Tibial nerve (tissue), 4 donors: Measurements from ENCODE around the gene CD82. TPM values are rescaled to one million over a fixed set of nuclear protein-coding genes. Genes with fewer than 3 reads are reported as not detected.

Experiments
- DNase-seq, 2 donors: peaks; one replicate each; pipeline ENCODE4 v3.0.0-alpha.2; 2019; ENCODE audit warnings: low spot score in 2 of 2
- H3K27ac ChIP-seq, 4 donors: fragments of 200-600 bp; sonication (generic) in 3 of 4; one replicate each; pipeline ENCODE4 v1.5.1; 2017 to 2019; ENCODE audit warnings: mild to moderate bottlenecking in 1 of 4
- H3K27me3 ChIP-seq, 2 donors: fragments of 200-600 bp; sonication (generic) in 1 of 2; one replicate each; pipeline versions ENCODE4 v1.5.1 to v1.6.0; 2017 to 2019
- H3K36me3 ChIP-seq, 3 donors: fragments of 200-600 bp; sonication (generic); one replicate each; pipeline ENCODE4 v1.5.1; 2018 to 2019
- H3K4me1 ChIP-seq, 4 donors: fragments of 200-600 bp; sonication (generic) in 3 of 4; one replicate each; pipeline ENCODE4 v1.5.1; 2017 to 2019
- H3K4me3 ChIP-seq, 4 donors: fragments of 200-600 bp; sonication (generic) in 3 of 4; one replicate each; pipeline ENCODE4 v1.5.1; 2017 to 2019; ENCODE audit warnings: mild to moderate bottlenecking in 1 of 4, moderate library complexity in 1 of 4
- H3K9me3 ChIP-seq, 4 donors: fragments of 200-600 bp; sonication (generic) in 3 of 4; one replicate each; pipeline ENCODE4 v1.5.1; 2017 to 2019
- EP300 ChIP-seq, 2 donors: sonication (generic); formaldehyde crosslinking; IDR thresholded peaks; one replicate each; pipeline ENCODE4 v1.6.1; 2017; ENCODE audit warnings: antibody characterized with exemption in 2 of 2, mild to moderate bottlenecking in 1 of 2
- POLR2A ChIP-seq, 2 donors: fragments of 450-650 bp; IDR thresholded peaks; one replicate each; pipeline ENCODE4 v1.6.1; 2017; ENCODE audit warnings: antibody characterized with exemption in 2 of 2, mild to moderate bottlenecking in 2 of 2, moderate library complexity in 2 of 2
- WGBS, 2 donors: methylation state at CpG; one replicate each; pipeline ENCODE4 v1.1.5; 2018; 5-methylcytosine and 5-hydroxymethylcytosine counted together
- total RNA-seq, 4 donors: library from RNA; depleted of rRNA; stranded (reverse); fragments of >200 nt; gene quantifications; one replicate each; pipeline ENCODE4 v1.1.0, GENCODE V29; 2016
- TF ChIP-seq, protein P1 (sequence below), 5 experiments: fragments of 200-600 bp in 3 of 5; fragments of 450-650 bp in 2 of 5; sonication (generic) in 3 of 5; IDR thresholded peaks; one replicate each; pipeline ENCODE4 v1.5.1; 2016 to 2019; ENCODE audit warnings: antibody characterized with exemption in 5 of 5, mild to moderate bottlenecking in 3 of 5, moderate library complexity in 2 of 5

The CD82 gene
- total RNA-seq, 4 donors from 2014 or later = 27.9 to 49.4 (median 43.4) TPM

DNA sequence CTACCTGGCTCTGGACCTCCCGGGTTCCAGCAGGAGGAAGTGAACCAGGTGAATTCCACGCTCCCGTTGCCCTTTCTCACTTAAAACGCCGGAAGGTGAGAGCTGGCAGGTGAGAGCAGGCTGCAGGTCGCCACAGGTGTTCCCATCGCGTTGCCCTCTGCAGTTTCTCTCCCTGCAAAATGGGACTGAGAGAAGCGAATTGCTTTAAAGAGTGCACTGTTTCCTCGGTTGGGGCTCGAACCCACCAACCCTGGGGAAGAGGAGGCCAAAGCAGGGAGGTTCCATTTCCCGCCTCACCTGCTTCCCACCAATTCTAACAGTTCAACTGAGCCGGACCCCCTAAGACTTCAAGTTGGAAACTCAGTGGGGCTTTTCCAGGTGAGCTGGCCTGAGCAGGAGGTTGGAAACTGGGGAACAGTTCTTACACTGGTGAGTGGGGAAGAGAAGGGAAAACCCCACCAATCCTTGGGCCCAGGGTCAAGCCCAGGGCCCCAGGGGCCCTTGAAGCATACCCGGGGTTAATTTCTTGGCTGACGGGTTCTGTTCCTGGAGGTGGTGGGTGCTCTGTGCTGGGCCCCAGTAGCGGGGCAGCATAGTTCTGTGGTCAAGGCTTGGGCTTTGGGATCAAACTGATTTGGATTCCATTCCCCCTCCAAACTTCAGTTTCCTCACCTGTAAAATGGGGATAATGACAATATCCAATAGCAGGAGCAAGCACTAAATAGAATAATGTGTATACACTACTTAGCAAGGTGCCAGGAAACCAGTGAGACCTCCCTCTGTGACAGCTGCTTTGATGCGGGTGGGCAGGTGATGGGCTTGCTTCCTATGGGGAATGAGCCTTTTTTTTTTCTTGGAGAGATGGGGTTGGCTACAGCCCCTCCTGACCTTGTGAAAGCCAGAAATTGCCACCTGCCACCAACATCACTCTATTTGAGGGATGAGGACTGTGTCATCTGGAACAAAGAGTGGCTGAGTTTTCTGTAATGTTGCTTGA is 788 bp downstream of the CD82 start:
- Histone ChIP-seq H3K27me3 (no peaks in the 10 kb centered on the region), H3K4me1 (peaks cover 0 to 74% (median 53%) of the 10 kb centered on the region in 4 donors), H3K27ac (peak overlapping the region; percentile 78 to 98 (median 90)), H3K36me3 (no peaks in the 10 kb centered on the region), H3K9me3 (no peaks in the 10 kb centered on the region), H3K4me3 (peak overlapping the region; percentile 44 to 68 (median 60))
- WGBS, 2 donors = 35 to 38% methylated on average over 15 to 17 of the region's 17 CpGs
- TF ChIP-seq EP300 (IDR thresholded peaks at IDR 0.05) (no peak), POLR2A (IDR thresholded peaks at IDR 0.05) (no peak)
- TF ChIP-seq, protein P1, sequence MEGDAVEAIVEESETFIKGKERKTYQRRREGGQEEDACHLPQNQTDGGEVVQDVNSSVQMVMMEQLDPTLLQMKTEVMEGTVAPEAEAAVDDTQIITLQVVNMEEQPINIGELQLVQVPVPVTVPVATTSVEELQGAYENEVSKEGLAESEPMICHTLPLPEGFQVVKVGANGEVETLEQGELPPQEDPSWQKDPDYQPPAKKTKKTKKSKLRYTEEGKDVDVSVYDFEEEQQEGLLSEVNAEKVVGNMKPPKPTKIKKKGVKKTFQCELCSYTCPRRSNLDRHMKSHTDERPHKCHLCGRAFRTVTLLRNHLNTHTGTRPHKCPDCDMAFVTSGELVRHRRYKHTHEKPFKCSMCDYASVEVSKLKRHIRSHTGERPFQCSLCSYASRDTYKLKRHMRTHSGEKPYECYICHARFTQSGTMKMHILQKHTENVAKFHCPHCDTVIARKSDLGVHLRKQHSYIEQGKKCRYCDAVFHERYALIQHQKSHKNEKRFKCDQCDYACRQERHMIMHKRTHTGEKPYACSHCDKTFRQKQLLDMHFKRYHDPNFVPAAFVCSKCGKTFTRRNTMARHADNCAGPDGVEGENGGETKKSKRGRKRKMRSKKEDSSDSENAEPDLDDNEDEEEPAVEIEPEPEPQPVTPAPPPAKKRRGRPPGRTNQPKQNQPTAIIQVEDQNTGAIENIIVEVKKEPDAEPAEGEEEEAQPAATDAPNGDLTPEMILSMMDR (IDR thresholded peaks at IDR 0.05) = no peak
- DNase-seq = no peak

DNA sequence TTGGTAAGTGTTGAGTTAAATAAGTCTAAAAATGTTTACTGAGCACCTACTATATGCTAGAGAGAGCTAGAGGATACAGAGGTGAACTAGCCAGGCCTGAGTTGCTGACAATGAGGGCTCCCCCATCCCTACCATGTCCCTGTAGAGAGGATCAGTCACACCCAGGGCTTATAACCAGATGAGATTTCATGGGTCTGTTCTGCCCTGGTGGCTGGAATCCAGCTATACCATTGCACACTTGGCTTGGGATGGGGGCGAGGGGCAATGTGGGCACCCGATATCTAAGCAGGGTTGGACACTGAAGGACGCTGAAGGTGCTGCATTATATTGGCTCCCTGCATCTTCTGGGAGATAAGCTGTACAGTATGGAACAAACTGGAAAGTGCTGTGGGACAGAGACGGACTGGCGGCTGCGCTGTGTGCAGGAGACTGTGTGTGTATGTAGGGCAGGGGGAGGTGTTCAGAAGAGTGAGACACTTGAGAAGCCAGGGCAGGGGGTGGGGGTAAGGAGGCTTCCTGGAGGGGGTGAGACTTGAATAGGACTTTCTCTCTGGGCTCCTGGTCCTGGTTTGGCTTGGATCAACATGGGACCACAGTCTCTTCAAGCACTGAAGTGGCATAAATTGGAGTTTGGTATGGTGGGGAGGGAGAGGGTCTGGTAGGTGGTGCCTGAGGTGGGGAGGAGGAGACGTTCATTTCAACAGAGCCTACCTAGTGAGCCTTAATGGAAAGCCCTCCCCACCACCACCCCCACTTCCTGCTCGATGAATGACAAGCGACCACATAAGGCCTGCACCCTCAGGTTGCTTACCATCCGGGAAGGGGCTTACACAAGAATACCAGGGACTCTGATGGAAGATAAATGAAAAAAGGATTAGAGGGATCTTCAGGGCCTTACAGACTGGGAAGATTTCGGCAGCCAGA is 1.8 kb downstream of the CD82 start:
- Histone ChIP-seq H3K27me3 (no peaks in the 10 kb centered on the region), H3K27ac (peak overlapping the region in 2 of 4 donors; percentile 90 to 97), H3K36me3 (no peaks in the 10 kb centered on the region), H3K9me3 (no peaks in the 10 kb centered on the region), H3K4me1 (peaks cover 0 to 80% (median 53%) of the 10 kb centered on the region in 4 donors), H3K4me3 (peak overlapping the region in 1 of 4 donors; percentile 58)
- TF ChIP-seq POLR2A (IDR thresholded peaks at IDR 0.05) (no peak), EP300 (IDR thresholded peaks at IDR 0.05) (no peak)
- TF ChIP-seq, protein P1 (IDR thresholded peaks at IDR 0.05) = no peak
- no peak for DNase-seq
- WGBS, 2 donors = 77 to 79% methylated on average over 11 of the region's 11 CpGs

DNA sequence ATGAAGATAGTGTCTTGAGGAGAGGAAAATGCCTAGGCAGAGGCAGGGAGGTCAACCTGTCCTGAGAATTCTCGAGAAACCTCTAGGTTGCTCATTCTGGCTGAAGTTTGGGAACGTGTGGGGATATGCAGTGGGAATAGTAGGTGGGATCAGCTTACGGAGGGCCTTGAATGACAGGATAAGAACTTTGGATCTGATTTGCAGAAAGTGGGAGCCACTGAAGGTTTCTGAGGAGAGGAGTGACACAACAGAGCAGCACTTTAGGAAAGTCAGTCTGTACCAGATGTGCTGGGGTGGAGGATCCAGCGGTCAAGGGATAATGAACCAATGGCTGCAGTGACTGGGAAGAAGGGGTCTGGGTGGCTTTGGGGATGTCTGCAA is 2.4 kb downstream of the CD82 start:
- TF ChIP-seq POLR2A (IDR thresholded peaks at IDR 0.05) = no peak
- TF ChIP-seq, protein P1 (IDR thresholded peaks at IDR 0.05) = no peak
- no peak for TF ChIP-seq EP300 (IDR thresholded peaks at IDR 0.05)
- Histone ChIP-seq H3K36me3 (no peaks in the 10 kb centered on the region), H3K4me3 (no peak overlapping the region), H3K9me3 (no peaks in the 10 kb centered on the region), H3K27ac (peak overlapping the region in 2 of 4 donors; percentile 76 to 90), H3K27me3 (no peaks in the 10 kb centered on the region), H3K4me1 (peaks cover 0 to 80% (median 53%) of the 10 kb centered on the region in 4 donors)
- 85 to 92% methylated on average over 4 of the region's 4 CpGs for WGBS, 2 donors
- DNase-seq = no peak

DNA sequence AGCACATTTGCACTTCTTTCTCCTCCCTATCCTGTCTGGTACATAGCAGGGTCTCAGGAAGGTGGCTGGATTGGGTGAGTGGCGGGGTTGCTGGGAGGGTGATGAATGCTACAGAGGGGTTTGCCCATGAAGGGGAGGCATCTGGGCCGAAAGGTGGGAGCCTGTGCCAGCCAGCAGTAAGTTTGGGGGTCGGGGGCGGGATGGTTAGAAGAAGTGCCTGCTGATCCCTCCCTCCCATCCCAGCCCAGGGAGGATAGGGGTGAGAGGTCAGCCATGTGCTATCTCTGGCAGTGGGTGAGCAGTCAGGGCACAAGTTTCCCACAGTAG is 2.8 kb downstream of the CD82 start:
- Histone ChIP-seq H3K4me3 (no peak overlapping the region), H3K9me3 (no peaks in the 10 kb centered on the region), H3K4me1 (peaks cover 0 to 79% (median 54%) of the 10 kb centered on the region in 4 donors), H3K27ac (peak overlapping the region in 3 of 4 donors; percentile 66 to 90 (median 76)), H3K36me3 (no peaks in the 10 kb centered on the region), H3K27me3 (no peaks in the 10 kb centered on the region)
- 73 to 76% methylated on average over 4 of the region's 4 CpGs for WGBS, 2 donors
- TF ChIP-seq EP300 (IDR thresholded peaks at IDR 0.05) (no peak), POLR2A (IDR thresholded peaks at IDR 0.05) (no peak)
- TF ChIP-seq, protein P1 (IDR thresholded peaks at IDR 0.05) = no peak
- no peak for DNase-seq
